Neuronal stem cell (in vitro differentiated cells): Measurements from ENCODE around the gene TSPAN15.

Experiments used
- DNase-seq: peaks from one replicate; pipeline ENCODE4 v3.0.0-alpha.2; 2013; ENCODE audit warnings: low spot score
- H2AFZ ChIP-seq: one replicate; pipeline ENCODE4 v1.6.1; 2013; ENCODE audit warnings: mild to moderate bottlenecking, low read length, inconsistent platforms
- H2AK5ac ChIP-seq: 2 replicates; pipeline ENCODE4 v1.6.1; 2013; ENCODE audit warnings: low read depth, mild to moderate bottlenecking, inconsistent platforms, low read length, moderate library complexity, mixed read lengths
- H2BK120ac ChIP-seq: 2 replicates; pipeline ENCODE4 v1.6.1; 2013; ENCODE audit warnings: low read depth, mild to moderate bottlenecking, inconsistent platforms, low read length, moderate library complexity, mixed read lengths
- H2BK12ac ChIP-seq: one replicate; pipeline ENCODE4 v1.6.1; 2013; ENCODE audit warnings: low read length, inconsistent platforms
- H2BK15ac ChIP-seq: 2 replicates; pipeline ENCODE4 v1.6.1; 2013; ENCODE audit warnings: mild to moderate bottlenecking, low read length, inconsistent platforms, mixed read lengths
- H2BK5ac ChIP-seq: one replicate; pipeline ENCODE4 v1.6.1; 2013; ENCODE audit warnings: inconsistent platforms, mild to moderate bottlenecking, low read length, moderate library complexity
- H3K14ac ChIP-seq: one replicate; pipeline ENCODE4 v1.6.1; 2013; ENCODE audit warnings: low read length, inconsistent platforms
- H3K18ac ChIP-seq: 2 replicates; pipeline ENCODE4 v1.6.1; 2013; ENCODE audit warnings: low read length, inconsistent platforms
- H3K23ac ChIP-seq: 2 replicates; pipeline ENCODE4 v1.6.1; 2013; ENCODE audit warnings: low read depth, mild to moderate bottlenecking, mixed read lengths, low read length, inconsistent platforms; ENCODE audit not compliant: poor library complexity
- H3K27ac ChIP-seq: replicated peaks from 3 replicates; pipeline ENCODE4 v1.5.1; 2013; ENCODE audit warnings: low read length, inconsistent platforms
- H3K27me3 ChIP-seq, 3 experiments: 2 replicates each; pipeline ENCODE4 v1.6.1; 2013; ENCODE audit warnings: low read length in 3 of 3, mild to moderate bottlenecking in 2 of 3, inconsistent platforms in 1 of 3, low read depth in 1 of 3, mixed read lengths in 1 of 3, moderate library complexity in 1 of 3; ENCODE audit not compliant: control insufficient read depth in 3 of 3, insufficient read depth in 3 of 3
- H3K36me3 ChIP-seq, 2 donors: replicated peaks in 1 of 2; 2 replicates each; pipeline ENCODE4 v1.6.1; 2013; ENCODE audit warnings: low read length in 2 of 2; ENCODE audit not compliant: control insufficient read depth in 2 of 2, insufficient read depth in 2 of 2
- H3K4ac ChIP-seq: 2 replicates; pipeline ENCODE4 v1.6.1; 2013; ENCODE audit warnings: inconsistent platforms, mild to moderate bottlenecking, low read length, moderate library complexity
- H3K4me1 ChIP-seq, 2 donors: 1 replicate in 1 of 2; 2 replicates in 1 of 2; pipeline ENCODE4 v1.6.1; 2013; ENCODE audit warnings: low read length in 2 of 2, low read depth in 1 of 2; ENCODE audit not compliant: control insufficient read depth in 2 of 2, insufficient read depth in 1 of 2
- H3K4me2 ChIP-seq: one replicate; pipeline ENCODE4 v1.6.1; 2013; ENCODE audit warnings: mild to moderate bottlenecking, low read length, inconsistent platforms; ENCODE audit not compliant: insufficient read depth, poor library complexity, severe bottlenecking
- H3K4me3 ChIP-seq, 2 donors: 2 replicates each; pipeline ENCODE4 v1.5.1; 2013; ENCODE audit warnings: low read length in 2 of 2, mild to moderate bottlenecking in 2 of 2, inconsistent platforms in 1 of 2, moderate library complexity in 1 of 2
- H3K79me1 ChIP-seq: one replicate; pipeline ENCODE4 v1.6.1; 2013; ENCODE audit warnings: low read depth, mild to moderate bottlenecking, inconsistent platforms, low read length, moderate library complexity
- H3K9ac ChIP-seq: one replicate; pipeline ENCODE4 v1.6.1; 2013; ENCODE audit warnings: mild to moderate bottlenecking, low read depth, low read length, inconsistent platforms; ENCODE audit not compliant: poor library complexity
- H3K9me3 ChIP-seq, 2 donors: replicated peaks in 1 of 2; 2 replicates each; pipeline versions ENCODE3 to v1.6.1; 2013; ENCODE audit warnings: low read length in 2 of 2, mild to moderate bottlenecking in 2 of 2, inconsistent platforms in 1 of 2, low read depth in 1 of 2, mixed read lengths in 1 of 2, moderate library complexity in 1 of 2; ENCODE audit not compliant: control insufficient read depth in 2 of 2, insufficient read depth in 1 of 2
- H4K8ac ChIP-seq: one replicate; pipeline ENCODE4 v1.6.1; 2013; ENCODE audit warnings: low read depth, mild to moderate bottlenecking, inconsistent platforms, low read length, moderate library complexity
- H4K91ac ChIP-seq: one replicate; pipeline ENCODE4 v1.6.1; 2013; ENCODE audit warnings: low read length, low read depth, mild to moderate bottlenecking, inconsistent platforms; ENCODE audit not compliant: poor library complexity
- WGBS, 2 donors: extraction: QIAGEN DNeasy Blood & Tissue Kit; methylation state at CpG; one replicate each; pipeline ENCODE4 v1.1.7; 2013; ENCODE audit warnings: missing lambda C conversion rate in 2 of 2, mixed read lengths in 1 of 2; ENCODE audit not compliant: insufficient read length in 2 of 2, insufficient replicate concordance in 1 of 2; ENCODE audit errors: extremely low coverage in 2 of 2; 5-methylcytosine and 5-hydroxymethylcytosine counted together

TSPAN15 gene

GRCh38 chr10:69500864-69501468 is 49.7 kb downstream of the TSPAN15 start:
- Histone ChIP-seq H4K8ac (no peak overlapping the region), H3K27me3 (peaks cover 0 to 22% (median 2%) of the 10 kb centered on the region in 3 experiments), H3K18ac (no peak overlapping the region), H2BK15ac (no peak overlapping the region), H4K91ac (no peak overlapping the region), H3K4me3 (no peak overlapping the region), H3K9ac (no peak overlapping the region), H2AK5ac (no peak overlapping the region), H3K14ac (no peak overlapping the region), H3K4me1 (no peaks in the 10 kb centered on the region), H3K4ac (no peak overlapping the region), H2BK12ac (no peak overlapping the region), H3K79me1 (no peaks in the 10 kb centered on the region), H3K36me3 (no peaks in the 10 kb centered on the region), H2AFZ (no peak overlapping the region), H3K4me2 (no peak overlapping the region), H3K23ac (no peak overlapping the region), H3K27ac (no peak overlapping the region), H3K9me3 (no peaks in the 10 kb centered on the region), H2BK120ac (no peak overlapping the region), H2BK5ac (no peak overlapping the region)
- DNase-seq: no peak
- no CpG with 5 or more reads among the region's 12 CpGs for WGBS, 2 donors

GRCh38 chr10:69501657-69502056 is 50.4 kb downstream of the TSPAN15 start:
- Histone ChIP-seq H3K27me3 (peaks cover 0 to 22% (median 0%) of the 10 kb centered on the region in 3 experiments), H3K4me1 (no peaks in the 10 kb centered on the region), H4K8ac (no peak overlapping the region), H3K4ac (no peak overlapping the region), H3K36me3 (no peaks in the 10 kb centered on the region), H2BK5ac (no peak overlapping the region), H2BK12ac (no peak overlapping the region), H3K9ac (peak overlapping the region; percentile 46), H3K79me1 (no peaks in the 10 kb centered on the region), H3K9me3 (no peaks in the 10 kb centered on the region), H3K27ac (no peak overlapping the region), H2AFZ (no peak overlapping the region), H3K18ac (no peak overlapping the region), H3K23ac (no peak overlapping the region), H2AK5ac (no peak overlapping the region), H2BK15ac (no peak overlapping the region), H3K4me2 (no peak overlapping the region), H3K14ac (no peak overlapping the region), H2BK120ac (no peak overlapping the region), H4K91ac (no peak overlapping the region), H3K4me3 (no peak overlapping the region)
- no peak for DNase-seq
- WGBS, 2 donors: no CpG with 5 or more reads among the region's 6 CpGs

GRCh38 chr10:69502589-69502988 is 51.3 kb downstream of the TSPAN15 start:
- Histone ChIP-seq H2AFZ (no peak overlapping the region), H3K9me3 (no peaks in the 10 kb centered on the region), H3K4ac (no peak overlapping the region), H3K27me3 (peaks cover 0 to 27% (median 0%) of the 10 kb centered on the region in 3 experiments), H2BK15ac (no peak overlapping the region), H2AK5ac (no peak overlapping the region), H3K27ac (no peak overlapping the region), H3K14ac (no peak overlapping the region), H3K4me1 (peaks cover 0 to under 1% of the 10 kb centered on the region in 2 donors), H3K9ac (no peak overlapping the region), H3K18ac (no peak overlapping the region), H2BK120ac (no peak overlapping the region), H4K8ac (no peak overlapping the region), H3K79me1 (no peaks in the 10 kb centered on the region), H3K4me3 (no peak overlapping the region), H3K23ac (no peak overlapping the region), H4K91ac (no peak overlapping the region), H2BK5ac (no peak overlapping the region), H3K36me3 (no peaks in the 10 kb centered on the region), H2BK12ac (no peak overlapping the region), H3K4me2 (no peak overlapping the region)
- WGBS, 2 donors: no CpG with 5 or more reads among the region's 4 CpGs
- DNase-seq: no peak

GRCh38 chr10:69503001-69503895 is 52.0 kb downstream of the TSPAN15 start:
- H3K9me3 ChIP-seq: no peaks in the 10 kb centered on the region
- no peak overlapping the region for H2AK5ac ChIP-seq
- no peak overlapping the region for H3K9ac ChIP-seq
- H2BK5ac ChIP-seq: no peak overlapping the region
- H4K8ac ChIP-seq: no peak overlapping the region
- no peak overlapping the region for H3K23ac ChIP-seq
- no peak overlapping the region for H3K14ac ChIP-seq
- WGBS, 2 donors: no CpG with 5 or more reads among the region's 18 CpGs
- H3K36me3 ChIP-seq: no peaks in the 10 kb centered on the region
- no peak overlapping the region for H2BK15ac ChIP-seq
- DNase-seq: no peak
- no peaks in the 10 kb centered on the region for H3K79me1 ChIP-seq
- peaks cover 0 to 27% (median 0%) of the 10 kb centered on the region in 3 experiments for H3K27me3 ChIP-seq
- H4K91ac ChIP-seq: no peak overlapping the region
- H2BK120ac ChIP-seq: no peak overlapping the region
- H3K4me2 ChIP-seq: no peak overlapping the region
- H3K4ac ChIP-seq: no peak overlapping the region
- no peak overlapping the region for H2AFZ ChIP-seq
- H3K18ac ChIP-seq: peak overlapping the region; percentile 27
- H2BK12ac ChIP-seq: no peak overlapping the region
- no peak overlapping the region for H3K4me3 ChIP-seq
- no peak overlapping the region for H3K27ac ChIP-seq
- peaks cover 0 to 2% of the 10 kb centered on the region in 2 donors for H3K4me1 ChIP-seq
